Measurements from ENCODE around the gene NR1H4.

Gene NR1H4

GRCh38 chr12:100508751-100509150, 35.1 kb downstream of the NR1H4 start:
- no peak for ATAC-seq (ENCODE audit: low read depth)
- Mint-ChIP-seq H3K27me3 (no peaks in the 10 kb centered on the region), H3K9me3 (no peaks in the 10 kb centered on the region), H3K4me1 (no peaks in the 10 kb centered on the region), H3K4me3 (no peak overlapping the region), H3K27ac (no peak overlapping the region), H3K36me3 (no peaks in the 10 kb centered on the region)
- DNase-seq (ENCODE audit: low spot score in 2 of 2): no peak

GRCh38 chr12:100512692-100513091, 39.0 kb downstream of the NR1H4 start:
- Mint-ChIP-seq H3K27me3 (no peaks in the 10 kb centered on the region), H3K4me1 (no peaks in the 10 kb centered on the region), H3K9me3 (peaks cover 3% of the 10 kb centered on the region), H3K27ac (no peak overlapping the region), H3K4me3 (no peak overlapping the region), H3K36me3 (no peaks in the 10 kb centered on the region)
- ATAC-seq (ENCODE audit: low read depth) (no peak), DNase-seq (ENCODE audit: low spot score in 2 of 2) (no peak)

- Mint-ChIP-seq H3K36me3 (no peaks in the 10 kb centered on the region), H3K27ac (no peak overlapping the region), H3K4me1 (no peaks in the 10 kb centered on the region), H3K27me3 (peaks cover 2% of the 10 kb centered on the region), H3K9me3 (peaks cover 5% of the 10 kb centered on the region), H3K4me3 (no peak overlapping the region)
- ATAC-seq (ENCODE audit: low read depth): no peak
- DNase-seq (ENCODE audit: low spot score in 2 of 2): no peak
These were observed 42.3 kb downstream of the NR1H4 start for GRCh38 chr12:100515968-100516367.

GRCh38 chr12:100518376-100518775, 44.7 kb downstream of the NR1H4 start:
- ATAC-seq (ENCODE audit: low read depth) (no peak), DNase-seq (ENCODE audit: low spot score in 2 of 2) (no peak)
- no peaks in the 10 kb centered on the region for H3K36me3 Mint-ChIP-seq
- H3K4me1 Mint-ChIP-seq: no peaks in the 10 kb centered on the region
- no peak overlapping the region for H3K4me3 Mint-ChIP-seq
- peaks cover 5% of the 10 kb centered on the region for H3K27me3 Mint-ChIP-seq
- H3K27ac Mint-ChIP-seq: no peak overlapping the region
- peaks cover 7% of the 10 kb centered on the region for H3K9me3 Mint-ChIP-seq

GRCh38 chr12:100520048-100520769, 46.5 kb downstream of the NR1H4 start:
- Mint-ChIP-seq H3K27me3 (peaks cover 8% of the 10 kb centered on the region), H3K9me3 (peaks cover 7% of the 10 kb centered on the region), H3K4me3 (no peak overlapping the region), H3K36me3 (no peaks in the 10 kb centered on the region), H3K4me1 (no peaks in the 10 kb centered on the region), H3K27ac (no peak overlapping the region)
- DNase-seq (ENCODE audit: low spot score in 2 of 2) (no peak), ATAC-seq (ENCODE audit: low read depth) (no peak)

- H3K36me3 Mint-ChIP-seq: no peaks in the 10 kb centered on the region
- no peak overlapping the region for H3K27ac Mint-ChIP-seq
- H3K4me1 Mint-ChIP-seq: no peaks in the 10 kb centered on the region
- H3K4me3 Mint-ChIP-seq: no peak overlapping the region
- DNase-seq (ENCODE audit: low spot score in 2 of 2) (no peak), ATAC-seq (ENCODE audit: low read depth) (no peak)
- H3K9me3 Mint-ChIP-seq: peaks cover 7% of the 10 kb centered on the region
- peaks cover 8% of the 10 kb centered on the region for H3K27me3 Mint-ChIP-seq
These were observed 48.3 kb downstream of the NR1H4 start for GRCh38 chr12:100521958-100522357.

- Mint-ChIP-seq H3K27me3 (peaks cover 3% of the 10 kb centered on the region), H3K27ac (no peak overlapping the region), H3K4me1 (no peaks in the 10 kb centered on the region), H3K4me3 (no peak overlapping the region), H3K9me3 (no peaks in the 10 kb centered on the region), H3K36me3 (no peaks in the 10 kb centered on the region)
- ATAC-seq (ENCODE audit: low read depth) (no peak), DNase-seq (ENCODE audit: low spot score in 2 of 2) (no peak)
These were observed 54.4 kb downstream of the NR1H4 start for GRCh38 chr12:100528034-100528433.

GRCh38 chr12:100528471-100529127, 54.9 kb downstream of the NR1H4 start:
- ATAC-seq (ENCODE audit: low read depth): no peak
- H3K4me1 Mint-ChIP-seq: no peaks in the 10 kb centered on the region
- no peaks in the 10 kb centered on the region for H3K36me3 Mint-ChIP-seq
- H3K27ac Mint-ChIP-seq: no peak overlapping the region
- H3K4me3 Mint-ChIP-seq: no peak overlapping the region
- DNase-seq (ENCODE audit: low spot score in 2 of 2): no peak
- H3K27me3 Mint-ChIP-seq: peaks cover 3% of the 10 kb centered on the region
- H3K9me3 Mint-ChIP-seq: no peaks in the 10 kb centered on the region

GRCh38 chr12:100529756-100530350, 56.2 kb downstream of the NR1H4 start:
- no peak overlapping the region for H3K27ac Mint-ChIP-seq
- no peaks in the 10 kb centered on the region for H3K36me3 Mint-ChIP-seq
- ATAC-seq (ENCODE audit: low read depth): no peak
- no peak overlapping the region for H3K4me3 Mint-ChIP-seq
- H3K4me1 Mint-ChIP-seq: no peaks in the 10 kb centered on the region
- no peaks in the 10 kb centered on the region for H3K9me3 Mint-ChIP-seq
- no peaks in the 10 kb centered on the region for H3K27me3 Mint-ChIP-seq
- DNase-seq (ENCODE audit: low spot score in 2 of 2): no peak

GRCh38 chr12:100533376-100533775, 59.7 kb downstream of the NR1H4 start:
- Mint-ChIP-seq H3K36me3 (no peaks in the 10 kb centered on the region), H3K27me3 (peaks cover 1% of the 10 kb centered on the region)

GRCh38 chr12:100534625-100535227, 61.1 kb downstream of the NR1H4 start:
- H3K4me3 Mint-ChIP-seq: no peak overlapping the region
- H3K27ac Mint-ChIP-seq: no peak overlapping the region
- no peaks in the 10 kb centered on the region for H3K36me3 Mint-ChIP-seq
- peaks cover 1% of the 10 kb centered on the region for H3K27me3 Mint-ChIP-seq
- DNase-seq (ENCODE audit: low spot score in 2 of 2): no peak
- H3K4me1 Mint-ChIP-seq: no peaks in the 10 kb centered on the region
- peaks cover 3% of the 10 kb centered on the region for H3K9me3 Mint-ChIP-seq
- no peak for ATAC-seq (ENCODE audit: low read depth)

More at GRCh38 chr12:100533376-100533775, 59.7 kb downstream of the NR1H4 start:
- DNase-seq (ENCODE audit: low spot score in 2 of 2): no peak
- Mint-ChIP-seq H3K4me3 (no peak overlapping the region), H3K27ac (no peak overlapping the region), H3K4me1 (no peaks in the 10 kb centered on the region), H3K9me3 (peaks cover 2% of the 10 kb centered on the region)
- ATAC-seq (ENCODE audit: low read depth): no peak

- H3K36me3 Mint-ChIP-seq: no peaks in the 10 kb centered on the region
- H3K4me3 Mint-ChIP-seq: no peak overlapping the region
- H3K4me1 Mint-ChIP-seq: no peaks in the 10 kb centered on the region
- ATAC-seq (ENCODE audit: low read depth): no peak
- no peak for DNase-seq (ENCODE audit: low spot score in 2 of 2)
- H3K9me3 Mint-ChIP-seq: peaks cover 3% of the 10 kb centered on the region
- peaks cover 4% of the 10 kb centered on the region for H3K27me3 Mint-ChIP-seq
- no peak overlapping the region for H3K27ac Mint-ChIP-seq
These were observed 65.5 kb downstream of the NR1H4 start for GRCh38 chr12:100539202-100539601.

GRCh38 chr12:100544165-100544564, 70.5 kb downstream of the NR1H4 start:
- Mint-ChIP-seq H3K27me3 (peaks cover 5% of the 10 kb centered on the region), H3K27ac (no peak overlapping the region), H3K4me3 (no peak overlapping the region), H3K36me3 (no peaks in the 10 kb centered on the region), H3K9me3 (peaks cover 2% of the 10 kb centered on the region), H3K4me1 (no peaks in the 10 kb centered on the region)
- DNase-seq (ENCODE audit: low spot score in 2 of 2) (no peak), ATAC-seq (ENCODE audit: low read depth) (no peak)

- H3K4me3 Mint-ChIP-seq: no peak overlapping the region
- ATAC-seq (ENCODE audit: low read depth): no peak
These were observed 71.4 kb downstream of the NR1H4 start for GRCh38 chr12:100545092-100545491.

More at GRCh38 chr12:100545092-100545491, 71.4 kb downstream of the NR1H4 start:
- no peak for DNase-seq (ENCODE audit: low spot score in 2 of 2)
- H3K4me1 Mint-ChIP-seq: no peaks in the 10 kb centered on the region
- no peak overlapping the region for H3K27ac Mint-ChIP-seq
- H3K9me3 Mint-ChIP-seq: no peaks in the 10 kb centered on the region
- H3K27me3 Mint-ChIP-seq: peaks cover 5% of the 10 kb centered on the region
- H3K36me3 Mint-ChIP-seq: no peaks in the 10 kb centered on the region
